Smooth muscle cell of the brain vasculature (primary cell): ENCODE results near the gene CHCHD4.

Experiments used
- DNase-seq: peaks from one replicate; pipeline ENCODE4 v3.0.0-alpha.2; 2012; ENCODE audit warnings: low read depth, low spot score

Gene CHCHD4

DNA sequence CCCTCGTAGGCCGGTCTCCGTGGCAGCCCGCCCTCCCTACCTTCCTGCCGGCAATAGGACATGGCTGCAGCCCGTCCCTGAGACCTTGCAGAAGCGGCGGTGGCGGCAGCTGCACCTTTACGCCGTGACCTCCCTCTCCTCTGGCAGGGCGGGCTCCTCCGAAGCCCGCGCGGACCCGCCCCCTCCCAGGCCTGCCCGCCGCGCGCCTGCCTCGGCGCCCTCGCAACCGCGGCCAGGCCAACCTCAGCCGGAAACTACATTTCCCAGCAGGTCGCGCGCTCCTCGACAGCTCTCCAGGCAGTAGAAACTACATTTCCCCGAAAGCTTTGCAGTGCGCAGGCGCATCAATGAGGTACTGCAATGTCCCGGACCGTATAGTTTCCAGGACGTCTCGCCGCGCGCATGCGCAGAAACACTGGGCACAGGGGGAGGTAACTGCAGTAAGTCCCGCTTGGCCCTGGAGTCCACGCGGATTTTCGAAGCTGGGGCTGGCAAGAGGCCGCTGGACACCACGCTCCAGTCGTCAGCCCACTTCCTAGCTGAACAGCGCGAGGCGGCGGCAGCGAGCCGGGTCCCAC is at the start of gene CHCHD4, which contains the start of gene TMEM43:
Gene CHCHD4, minus strand, starts transcription at position 256 of the 578 bp plus-strand sequence. Its CDS starts 194 bp downstream, at position 62.
Gene TMEM43, plus strand, starts transcription at position 438 of the 578 bp plus-strand sequence. CDS start 142 bp downstream, outside the sequence.
- peak; percentile 98 for DNase-seq

GRCh38 chr3:14172496-14172895 is 47.8 kb upstream of the CHCHD4 start:
- DNase-seq = no peak

GRCh38 chr3:14170531-14171159 is 46.0 kb upstream of the CHCHD4 start:
- DNase-seq = no peak

DNA sequence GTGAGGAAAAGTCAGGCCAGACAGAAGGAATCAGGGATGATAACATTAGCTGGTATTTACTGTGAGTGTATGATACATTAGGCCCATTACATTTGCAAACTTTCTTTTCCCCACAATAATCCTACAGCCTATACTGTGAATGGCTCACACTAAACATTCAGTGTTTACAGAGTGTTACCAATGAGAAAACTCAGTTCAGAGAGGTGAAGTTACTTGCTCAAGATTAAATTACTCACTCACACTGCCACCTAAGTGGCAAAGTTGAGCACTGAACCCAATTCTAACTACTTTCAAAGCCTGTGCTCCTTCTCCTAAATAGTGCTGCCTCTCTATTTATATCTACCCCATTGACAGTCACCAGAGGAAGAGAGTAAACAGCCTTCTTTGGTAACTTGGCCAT is 45.2 kb upstream of the CHCHD4 start:
- no peak for DNase-seq

DNA sequence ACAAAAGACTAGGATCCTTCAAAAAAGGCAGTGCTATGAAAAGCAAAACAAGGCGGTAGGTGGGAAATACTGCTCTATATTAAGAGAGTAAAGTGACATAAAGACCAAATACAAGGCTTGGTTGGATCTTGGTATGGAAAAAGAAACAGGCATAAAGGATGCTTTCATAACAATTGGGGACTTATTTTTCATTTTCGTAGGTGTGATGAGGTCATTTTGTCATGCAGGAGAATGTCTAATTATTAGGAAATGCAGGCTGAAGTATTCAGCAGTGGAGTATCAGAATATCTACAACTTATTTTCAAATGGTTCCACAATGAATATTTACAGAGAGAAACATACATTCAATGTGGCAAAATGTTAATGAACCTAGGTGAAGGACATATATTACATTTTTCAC is 44.8 kb upstream of the CHCHD4 start:
- DNase-seq = no peak

DNA sequence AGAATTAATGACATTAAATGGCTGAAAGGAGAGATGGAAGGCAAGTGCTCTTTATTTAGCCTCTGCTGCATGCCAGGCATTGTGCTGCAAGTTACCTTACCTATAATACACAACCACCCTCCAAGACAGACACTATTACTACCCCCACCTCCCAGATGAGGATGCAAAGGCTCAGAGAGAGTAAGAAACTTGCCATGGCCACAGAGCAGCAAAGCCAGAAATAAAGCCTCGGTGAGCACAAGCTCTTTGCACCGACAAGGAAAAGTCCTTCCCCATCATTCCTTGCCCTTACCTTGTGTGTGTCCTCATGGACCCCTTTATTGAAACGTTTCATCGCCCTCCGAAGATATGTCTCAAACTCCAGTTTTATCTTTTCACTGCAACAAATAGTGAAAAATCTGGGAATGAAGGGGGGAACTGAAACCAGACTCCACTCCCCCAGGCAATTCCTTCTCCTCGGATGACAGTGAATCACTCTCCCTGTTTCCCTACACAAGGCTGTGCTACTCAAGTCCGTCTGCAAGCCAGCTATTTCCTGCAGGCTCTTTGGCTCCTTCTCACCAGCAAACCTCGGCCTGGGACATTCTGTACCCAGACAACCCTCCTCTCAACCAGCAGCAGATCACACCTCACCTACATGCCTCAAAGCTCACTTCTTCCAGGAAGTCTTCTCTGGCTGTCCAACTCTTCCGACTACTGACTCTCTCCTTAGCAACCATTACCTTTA is 42.4 kb upstream of the CHCHD4 start:
- DNase-seq = no peak

- no peak for DNase-seq
Observed at GRCh38 chr3:14162178-14162577, 37.5 kb upstream of the CHCHD4 start.

DNA sequence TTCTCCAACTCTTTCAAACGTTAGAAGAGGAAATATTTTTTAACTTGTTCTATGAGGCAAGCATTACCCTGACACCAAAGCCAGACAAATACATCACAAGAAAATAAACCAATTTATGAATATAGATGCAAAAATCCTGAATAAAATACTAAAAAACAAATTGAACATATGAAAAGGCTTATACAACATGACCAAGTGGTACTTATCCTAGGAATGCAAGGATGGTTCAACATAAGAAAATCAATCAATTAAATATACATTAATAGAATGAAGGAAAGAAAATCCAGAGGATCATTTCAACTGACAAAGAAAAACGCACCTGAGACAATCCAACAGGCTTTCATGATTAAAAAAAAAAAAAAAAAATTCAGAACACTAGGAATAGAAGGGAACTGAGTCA is 36.6 kb upstream of the CHCHD4 start:
- DNase-seq = no peak

GRCh38 chr3:14159426-14159825 is 34.8 kb upstream of the CHCHD4 start:
- DNase-seq = no peak

DNA sequence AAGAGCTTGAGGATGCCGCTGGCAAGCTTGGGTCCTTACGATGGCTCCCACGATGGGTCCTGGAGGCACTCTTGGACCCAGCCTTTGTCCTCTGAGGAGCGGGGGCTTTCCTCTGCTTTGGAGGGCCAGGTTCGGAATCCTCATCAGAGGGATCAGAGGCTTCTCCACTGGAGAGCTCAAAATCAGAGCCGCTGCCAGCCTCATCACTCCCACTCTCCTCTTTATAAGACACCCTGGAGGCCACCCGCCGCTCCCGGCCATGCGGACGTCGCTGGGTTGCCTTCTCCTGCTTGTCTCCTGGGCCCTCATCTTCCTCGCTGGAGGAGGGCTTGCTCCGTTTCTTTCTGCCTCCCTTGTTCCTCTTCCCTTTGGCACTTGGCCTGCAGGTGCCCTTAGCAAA is 33.7 kb upstream of the CHCHD4 start:
- DNase-seq = no peak

DNA sequence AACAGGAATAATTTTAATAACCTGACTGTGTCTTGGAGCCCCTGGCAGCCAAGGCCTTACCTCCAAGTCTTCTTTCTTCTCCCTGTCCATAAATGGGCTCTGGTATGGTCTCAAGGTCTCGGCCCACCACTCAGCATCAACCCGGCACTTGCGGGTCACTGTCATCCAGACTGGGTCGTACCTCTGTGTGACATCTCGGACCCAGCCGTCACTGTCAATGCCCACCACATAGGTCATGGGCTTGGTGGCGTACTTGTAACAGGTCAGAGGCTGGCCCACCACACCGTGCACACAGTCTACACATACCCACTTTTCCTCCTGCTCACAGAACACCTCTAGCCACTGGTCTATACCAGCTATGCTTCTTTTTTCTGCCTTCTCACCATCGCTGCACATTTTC is 33.3 kb upstream of the CHCHD4 start:
- DNase-seq = no peak

GRCh38 chr3:14156843-14157561 is 32.3 kb upstream of the CHCHD4 start:
- no peak for DNase-seq

GRCh38 chr3:14156201-14156600 is 31.5 kb upstream of the CHCHD4 start:
- DNase-seq = no peak

DNA sequence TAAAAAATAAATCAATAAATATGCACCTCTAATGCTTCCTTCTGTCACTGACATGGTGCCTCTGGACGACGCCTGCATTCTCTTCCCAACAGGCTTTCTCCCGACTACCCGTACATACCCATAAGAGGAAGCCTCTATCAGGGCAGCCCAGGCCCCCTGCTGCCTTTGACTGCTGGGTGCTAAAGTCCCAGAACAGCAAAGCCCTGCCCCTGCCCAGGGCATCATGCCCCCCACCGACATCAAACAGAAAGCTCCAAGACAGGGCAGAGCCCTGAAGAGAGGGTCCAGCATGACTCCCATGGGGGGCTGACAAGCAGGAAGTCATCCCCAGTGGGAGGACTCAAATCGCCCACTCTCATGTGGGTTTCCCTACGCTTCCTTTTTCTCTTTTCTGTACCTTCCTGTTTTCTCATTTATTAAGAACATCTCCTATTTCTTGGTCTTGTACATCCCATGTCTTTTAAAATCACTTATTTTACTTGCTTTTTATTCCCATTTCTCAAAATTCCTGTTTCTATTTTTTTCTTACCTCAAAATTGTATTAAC is 30.3 kb upstream of the CHCHD4 start:
- no peak for DNase-seq

- no peak for DNase-seq
Observed at GRCh38 chr3:14154276-14154675, 29.6 kb upstream of the CHCHD4 start.

DNA sequence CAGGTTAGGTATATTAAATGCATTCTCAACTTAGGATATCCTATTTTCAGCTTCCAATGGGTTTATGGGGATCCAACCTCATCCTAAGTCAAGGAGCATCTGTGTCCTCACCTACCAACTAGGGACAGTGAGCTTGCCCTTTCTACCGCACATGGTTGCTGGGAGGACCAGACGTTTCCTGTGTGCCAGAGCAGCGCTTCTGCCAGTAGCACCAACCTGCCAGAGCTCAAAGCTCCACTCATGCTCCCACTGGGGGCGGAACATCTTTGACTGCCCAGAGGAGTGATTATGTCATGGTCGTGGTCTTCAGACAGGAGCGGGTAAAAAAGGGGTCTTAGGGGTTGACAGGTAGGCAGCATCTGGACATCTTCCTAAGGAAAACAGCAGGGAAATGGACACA is 29.0 kb upstream of the CHCHD4 start:
- no peak for DNase-seq

DNA sequence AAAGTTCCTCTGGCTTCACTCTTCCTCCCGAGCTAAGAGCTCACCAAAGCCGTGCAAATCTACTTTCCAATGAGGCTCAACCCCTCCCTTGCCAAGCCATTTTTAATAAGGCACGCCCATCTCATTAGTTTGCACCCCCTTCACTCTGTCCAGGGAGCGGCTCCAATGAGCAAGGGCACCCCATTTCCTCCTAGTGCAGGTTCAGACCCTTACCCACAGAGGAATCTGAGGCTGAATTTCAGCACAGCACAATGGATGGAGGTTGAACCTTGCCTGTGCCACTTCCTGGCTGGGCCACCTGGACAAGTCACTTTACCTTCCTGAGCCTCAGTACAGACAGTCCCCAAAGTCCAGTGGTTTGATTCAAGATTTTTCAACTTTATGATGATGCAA is 28.3 kb upstream of the CHCHD4 start:
- no peak for DNase-seq

- no peak for DNase-seq
Observed at GRCh38 chr3:14152233-14152962, 27.7 kb upstream of the CHCHD4 start.

DNA sequence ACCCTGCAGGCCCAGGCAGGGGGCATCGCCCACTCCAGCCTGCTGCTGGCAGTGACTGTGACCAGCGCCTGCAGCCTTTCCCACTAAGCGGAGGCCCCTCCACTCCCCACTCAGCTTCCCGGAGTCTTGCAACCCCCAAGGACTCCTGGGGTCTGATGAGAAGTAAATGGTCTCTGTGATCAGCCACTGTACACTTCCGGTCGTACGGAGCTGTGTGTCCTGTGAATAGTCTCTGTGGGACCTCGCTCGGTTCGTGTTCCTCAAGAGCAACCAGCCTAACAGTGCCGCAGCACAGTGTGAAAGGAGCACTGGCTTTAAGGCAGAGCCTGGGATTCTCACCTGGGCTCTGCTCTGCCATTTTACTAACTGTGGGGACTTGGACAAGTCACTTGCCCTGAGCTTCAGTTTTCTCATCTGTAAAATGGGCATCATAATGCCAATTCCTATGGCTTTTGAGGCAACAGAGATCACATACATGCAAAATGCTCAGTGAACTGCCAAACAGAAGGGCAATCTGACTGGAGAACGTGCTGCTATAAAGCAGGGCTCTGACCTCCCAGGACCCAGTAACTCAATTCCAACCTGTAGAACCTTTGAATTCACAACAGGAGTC is 26.9 kb upstream of the CHCHD4 start:
- no peak for DNase-seq

DNA sequence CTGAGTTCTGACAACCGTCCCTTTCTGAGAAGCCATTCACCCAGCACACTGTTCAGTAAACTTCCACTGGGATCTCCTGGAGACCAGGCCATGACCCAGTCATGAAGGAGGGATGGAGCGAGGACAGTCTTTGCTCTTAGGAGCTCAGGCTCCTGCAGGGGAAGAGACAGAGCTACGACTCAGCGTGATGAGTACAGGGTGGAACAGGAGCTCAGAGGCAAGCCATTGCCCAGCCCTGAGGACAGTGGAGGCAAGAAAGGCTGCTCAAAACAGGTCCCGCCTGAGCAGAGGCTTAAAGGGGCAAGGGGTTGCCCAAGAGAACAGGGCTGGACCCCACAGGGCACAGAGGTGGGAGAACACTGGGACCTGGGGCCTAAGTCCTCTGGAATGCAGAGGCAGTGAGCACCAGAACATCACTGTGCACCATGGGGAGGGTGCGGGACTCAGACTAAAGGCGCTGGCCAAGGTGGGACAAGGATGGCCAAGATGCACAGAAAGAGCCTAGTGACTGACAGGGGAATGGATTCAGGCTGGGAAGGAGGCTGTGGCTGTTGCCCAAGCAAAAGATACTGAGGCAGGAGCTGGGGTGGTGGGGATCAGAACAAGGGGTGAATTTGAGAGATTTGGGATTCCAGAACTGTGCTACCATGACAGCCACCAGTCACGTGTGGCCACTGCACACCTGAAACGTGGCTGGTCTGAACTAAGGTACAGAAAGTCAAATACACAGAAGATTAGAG is 26.0 kb upstream of the CHCHD4 start:
- DNase-seq = no peak
